PC-3 (cell line): ENCODE measurements around the gene CGNL1. TPM values are rescaled to one million over a fixed set of nuclear protein-coding genes. Genes with fewer than 3 reads are reported as not detected.

Experiments
- ATAC-seq: fragments of 200-7000 bp; cut with Tn5 transposase; 2 replicates; pipeline ENCODE4 v1.9.1; 2020; ENCODE audit warnings: mild to moderate bottlenecking, moderate library complexity
- BruUV-seq: library from RNA; stranded (reverse); fragments of 400-500 nt; replicated peaks from 2 replicates; lab custom pipeline; 2021; lab: Mats Ljungman, UMichigan
- CTCF ChIA-PET: fragments of 300-600 bp; sonication (Branson Sonifier 250); formaldehyde crosslinking; loops from one replicate; lab custom pipeline; 2022; ENCODE audit warnings: antibody characterized with exemption; lab: Charles Lee
- POLR2A ChIA-PET: fragments of 300-600 bp; sonication (Branson Sonifier 250); formaldehyde crosslinking; loops from one replicate; lab custom pipeline; 2022; ENCODE audit warnings: antibody characterized with exemption; ENCODE audit not compliant: unreplicated experiment; lab: Charles Lee
- DNase-seq: peaks from one replicate; pipeline ENCODE4 v3.0.0-alpha.2; 2015
- H2AFZ ChIP-seq: fragments of 300-600 bp; sonication (generic); 2 replicates; pipeline ENCODE4 v1.6.0; 2016; ENCODE audit warnings: antibody characterized with exemption, low read length
- H3F3A ChIP-seq: fragments of 300-600 bp; sonication (generic); one replicate; pipeline ENCODE4 v1.6.0; 2017; ENCODE audit warnings: antibody characterized with exemption, low read length, control low read depth, mild to moderate bottlenecking; ENCODE audit not compliant: unreplicated experiment
- H3K27ac ChIP-seq: fragments of 300-600 bp; sonication (generic); 2 replicates; pipeline ENCODE4 v1.5.1; 2016; ENCODE audit warnings: mild to moderate bottlenecking, low read length
- H3K27me3 ChIP-seq: fragments of 300-600 bp; sonication (generic); 2 replicates; pipeline ENCODE4 v1.6.1; 2016; ENCODE audit warnings: low read length, mixed read lengths
- H3K36me3 ChIP-seq: fragments of 300-600 bp; sonication (generic); 2 replicates; pipeline ENCODE4 v1.6.1; 2016; ENCODE audit warnings: low read depth, mixed run types, low read length, mixed read lengths
- H3K4me1 ChIP-seq: fragments of 300-600 bp; sonication (generic); 2 replicates; pipeline ENCODE4 v1.5.1; 2016; ENCODE audit warnings: low read length; ENCODE audit not compliant: insufficient read depth
- H3K4me2 ChIP-seq: fragments of 300-600 bp; sonication (generic); 2 replicates; pipeline ENCODE4 v1.6.0; 2016; ENCODE audit warnings: low read length
- H3K4me3 ChIP-seq: fragments of 300-600 bp; sonication (generic); 2 replicates; pipeline ENCODE4 v1.5.1; 2016; ENCODE audit warnings: mild to moderate bottlenecking, low read length, mixed read lengths
- H3K79me2 ChIP-seq: fragments of 300-600 bp; sonication (generic); 2 replicates; pipeline ENCODE4 v1.6.1; 2017; ENCODE audit warnings: low read length, mixed read lengths
- H3K9ac ChIP-seq: fragments of 300-600 bp; sonication (generic); 2 replicates; pipeline ENCODE4 v1.6.0; 2016; ENCODE audit warnings: mild to moderate bottlenecking, low read length
- H3K9me2 ChIP-seq: fragments of 300-600 bp; sonication (generic); replicated peaks from 2 replicates; pipeline ENCODE4 v1.6.1; 2016; ENCODE audit warnings: mixed run types, low read length, mixed read lengths
- H3K9me3 ChIP-seq: fragments of 300-600 bp; sonication (generic); 2 replicates; pipeline ENCODE4 v1.6.1; 2016; ENCODE audit warnings: low read length, mixed read lengths
- H4K20me1 ChIP-seq: fragments of 300-600 bp; sonication (generic); 2 replicates; pipeline ENCODE4 v1.6.1; 2016; ENCODE audit warnings: low read length, mixed read lengths
- EZH2 ChIP-seq: fragments of 300-600 bp; sonication (generic); IDR thresholded peaks from one replicate; pipeline ENCODE4 v1.6.1; 2017; ENCODE audit warnings: antibody characterized with exemption, mild to moderate bottlenecking, low read length; ENCODE audit not compliant: unreplicated experiment
- EZH2phosphoT487 ChIP-seq: fragments of 300-600 bp; sonication (generic); IDR thresholded peaks from 2 replicates; pipeline ENCODE4 v1.6.1; 2018; ENCODE audit warnings: mild to moderate bottlenecking, antibody characterized with exemption, low read length, borderline replicate concordance
- intact Hi-C: fragments of 100-400 bp; cut with micrococcal nuclease; formaldehyde crosslinking; loops from 2 replicates; pipeline ENCODE4 v1.9.0; 2023
- total RNA-seq: library from RNA; depleted of rRNA; stranded (reverse); fragments of >200 nt; gene quantifications from 2 replicates; pipeline ENCODE4 v1.2.3, GENCODE V29; 2014; rRNA removed
- TF ChIP-seq, protein P1 (sequence below): fragments of 300-600 bp; sonication (generic); conservative IDR thresholded peaks from 2 replicates; pipeline ENCODE4 v1.5.1; 2017; ENCODE audit warnings: antibody characterized with exemption, low read depth, mild to moderate bottlenecking, low read length

CGNL1 gene
- total RNA-seq, 1 experiment from 2014 or later: 0.66 TPM

- CTCF ChIA-PET: no interaction called here
- Histone ChIP-seq H3K9me3 (no peaks in the 10 kb centered on the region), H3K4me1 (peaks cover 45% of the 10 kb centered on the region), H3K36me3 (no peaks in the 10 kb centered on the region), H3K4me2 (peak overlapping the region; percentile 27), H3K9ac (no peak overlapping the region), H3K27me3 (no peaks in the 10 kb centered on the region), H3K79me2 (peaks cover 27% of the 10 kb centered on the region), H3K27ac (peak overlapping the region; percentile 26; the same call in 1 of the 2 replicates), H3K9me2 (no peaks in the 10 kb centered on the region), H3K4me3 (no peak overlapping the region), H2AFZ (no peak overlapping the region), H3F3A (no peaks in the 10 kb centered on the region), H4K20me1 (no peaks in the 10 kb centered on the region)
- ATAC-seq (peak; percentile 88), DNase-seq (peak; percentile 81)
- POLR2A ChIA-PET: interaction anchor here (0.6 kb wide), 1 partner anchor 181 kb away, joined by 4 read pairs; no protein-coding TSS in a partner anchor
- BruUV-seq: no TSS peak
- intact Hi-C loops: no loop called here
- TF ChIP-seq, protein P1, sequence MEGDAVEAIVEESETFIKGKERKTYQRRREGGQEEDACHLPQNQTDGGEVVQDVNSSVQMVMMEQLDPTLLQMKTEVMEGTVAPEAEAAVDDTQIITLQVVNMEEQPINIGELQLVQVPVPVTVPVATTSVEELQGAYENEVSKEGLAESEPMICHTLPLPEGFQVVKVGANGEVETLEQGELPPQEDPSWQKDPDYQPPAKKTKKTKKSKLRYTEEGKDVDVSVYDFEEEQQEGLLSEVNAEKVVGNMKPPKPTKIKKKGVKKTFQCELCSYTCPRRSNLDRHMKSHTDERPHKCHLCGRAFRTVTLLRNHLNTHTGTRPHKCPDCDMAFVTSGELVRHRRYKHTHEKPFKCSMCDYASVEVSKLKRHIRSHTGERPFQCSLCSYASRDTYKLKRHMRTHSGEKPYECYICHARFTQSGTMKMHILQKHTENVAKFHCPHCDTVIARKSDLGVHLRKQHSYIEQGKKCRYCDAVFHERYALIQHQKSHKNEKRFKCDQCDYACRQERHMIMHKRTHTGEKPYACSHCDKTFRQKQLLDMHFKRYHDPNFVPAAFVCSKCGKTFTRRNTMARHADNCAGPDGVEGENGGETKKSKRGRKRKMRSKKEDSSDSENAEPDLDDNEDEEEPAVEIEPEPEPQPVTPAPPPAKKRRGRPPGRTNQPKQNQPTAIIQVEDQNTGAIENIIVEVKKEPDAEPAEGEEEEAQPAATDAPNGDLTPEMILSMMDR: no peak
- TF ChIP-seq EZH2 (no peak), EZH2phosphoT487 (no peak)
Observed at GRCh38 chr15:57600197-57600596, 223.9 kb downstream of the CGNL1 start.

Other genes with a start within 250 kb of the CGNL1 start
- gene MYZAP, start 215.4 kb downstream of the CGNL1 start, total RNA-seq: 3.5 and 6.0 TPM in 2 replicates